LNCaP clone FGC (cell line): ENCODE measurements around the gene IKZF1.

Experiments
- DNase-seq: peaks from one replicate; pipeline ENCODE4 v3.0.0-alpha.2; 2011; ENCODE audit warnings: low read depth
- H3K4me3 ChIP-seq: 2 replicates; pipeline ENCODE4 v1.5.1; 2011; ENCODE audit warnings: mild to moderate bottlenecking, low read depth, low read length, control low read depth
- CTCF ChIP-seq: IDR thresholded peaks from 2 replicates; pipeline ENCODE4 v1.5.1; 2012; ENCODE audit warnings: mild to moderate bottlenecking; ENCODE audit not compliant: control insufficient read depth, insufficient read depth; ENCODE audit errors: extremely low read depth

The IKZF1 gene

DNA sequence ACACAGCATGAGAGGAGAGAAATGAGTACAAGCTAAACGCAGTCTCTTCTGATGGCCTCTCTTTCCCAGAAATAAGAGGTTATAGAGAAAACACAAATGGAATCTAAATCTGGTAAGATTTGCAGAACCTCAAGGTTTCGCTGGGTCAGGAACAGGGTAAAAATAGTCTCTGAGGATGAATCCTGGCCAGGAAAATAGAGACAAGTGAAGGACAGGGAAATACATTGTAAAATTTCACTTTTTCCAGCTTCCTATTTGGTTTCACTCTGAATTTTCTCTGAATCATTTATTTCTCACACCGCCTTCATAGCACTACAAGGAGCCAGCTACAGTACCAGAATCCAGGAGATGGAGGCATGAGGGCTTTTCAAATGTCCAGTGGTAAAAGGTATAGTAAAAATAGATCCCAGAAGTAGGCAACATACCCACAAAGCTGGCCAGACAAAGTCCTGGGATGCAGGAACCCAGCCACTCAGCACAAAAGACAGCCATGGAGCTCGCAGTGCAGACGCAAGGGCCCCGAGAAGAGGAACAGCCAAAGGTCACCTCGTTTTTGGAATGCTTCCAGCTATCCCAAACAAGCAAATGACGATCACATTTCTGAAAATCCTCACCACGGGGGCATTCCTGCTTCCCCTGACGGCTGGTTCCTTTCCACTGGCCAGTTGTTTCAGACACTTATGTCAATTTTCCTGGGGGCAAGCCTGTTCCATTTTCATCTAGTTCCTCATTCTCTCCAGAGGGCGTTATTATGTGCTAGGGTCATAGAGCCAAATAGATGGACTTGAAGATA is 21.5 kb upstream of the IKZF1 start:
- no peak overlapping the region for H3K4me3 ChIP-seq
- no peak for TF ChIP-seq CTCF
- no peak for DNase-seq

- H3K4me3 ChIP-seq, result no peak overlapping the region
- no peak for DNase-seq
- no peak for TF ChIP-seq CTCF
Measured at GRCh38 chr7:50283731-50284130, 20.8 kb upstream of the IKZF1 start.

DNA sequence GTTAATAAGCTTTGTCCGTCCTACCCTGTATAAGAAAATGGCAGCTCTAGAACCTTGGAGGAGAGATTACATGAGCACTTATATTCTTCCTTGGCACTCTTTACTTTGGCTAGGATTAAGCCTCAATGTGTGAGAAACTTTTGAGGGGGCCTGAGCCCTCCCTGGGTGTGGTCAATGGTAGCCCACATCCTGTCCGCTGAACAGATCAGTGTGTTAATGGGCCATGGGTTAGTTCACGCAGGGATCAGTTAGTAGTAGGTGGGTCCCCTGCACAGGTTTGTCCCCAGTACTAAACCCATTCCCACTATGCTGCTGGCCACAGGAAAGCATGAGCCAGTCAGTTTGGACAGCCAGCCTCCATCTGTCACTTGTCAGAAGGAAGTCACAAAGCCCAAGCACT is 20.2 kb upstream of the IKZF1 start:
- no peak for DNase-seq
- no peak for TF ChIP-seq CTCF
- H3K4me3 ChIP-seq, result no peak overlapping the region

DNA sequence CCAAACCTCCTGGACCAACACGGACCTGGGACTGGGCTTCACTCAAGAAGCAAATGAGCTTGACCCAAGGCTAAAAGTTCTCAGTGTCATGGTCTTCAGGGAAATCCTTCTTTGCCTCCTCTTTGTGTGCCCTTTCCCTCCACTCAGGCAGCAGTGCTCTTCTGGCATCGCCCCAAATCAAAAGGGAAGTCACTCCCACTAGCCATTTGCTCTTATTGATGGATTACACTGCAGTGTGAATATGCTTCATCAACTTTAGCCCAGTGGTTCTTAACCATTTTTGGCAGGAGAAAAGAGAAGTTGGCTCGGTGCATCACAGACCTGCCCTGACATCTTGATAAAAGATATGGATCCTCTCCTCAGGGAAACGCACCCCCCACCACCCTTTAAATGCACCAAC is 19.2 kb upstream of the IKZF1 start:
- no peak for DNase-seq
- TF ChIP-seq CTCF, result no peak
- H3K4me3 ChIP-seq, result no peak overlapping the region

DNA sequence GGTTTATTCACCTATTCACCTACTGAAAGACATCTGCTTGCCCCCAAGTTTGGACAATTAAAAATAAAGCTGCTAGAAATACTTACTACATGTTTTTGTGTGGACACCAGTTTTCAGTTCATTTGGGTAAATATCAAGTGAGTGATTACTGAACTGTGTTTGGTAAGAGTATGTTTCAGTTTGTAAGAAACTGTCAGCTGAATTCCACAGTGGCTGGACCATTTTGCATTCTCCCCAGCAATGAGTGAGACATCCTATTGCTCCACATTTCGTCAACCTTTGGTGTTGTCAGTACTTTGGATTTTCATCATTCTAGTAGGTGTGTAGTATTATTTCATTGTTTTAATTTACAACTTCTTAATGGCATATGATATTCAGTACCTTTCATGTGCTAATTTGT is 17.4 kb upstream of the IKZF1 start:
- no peak for TF ChIP-seq CTCF
- no peak overlapping the region for H3K4me3 ChIP-seq
- no peak for DNase-seq

DNA sequence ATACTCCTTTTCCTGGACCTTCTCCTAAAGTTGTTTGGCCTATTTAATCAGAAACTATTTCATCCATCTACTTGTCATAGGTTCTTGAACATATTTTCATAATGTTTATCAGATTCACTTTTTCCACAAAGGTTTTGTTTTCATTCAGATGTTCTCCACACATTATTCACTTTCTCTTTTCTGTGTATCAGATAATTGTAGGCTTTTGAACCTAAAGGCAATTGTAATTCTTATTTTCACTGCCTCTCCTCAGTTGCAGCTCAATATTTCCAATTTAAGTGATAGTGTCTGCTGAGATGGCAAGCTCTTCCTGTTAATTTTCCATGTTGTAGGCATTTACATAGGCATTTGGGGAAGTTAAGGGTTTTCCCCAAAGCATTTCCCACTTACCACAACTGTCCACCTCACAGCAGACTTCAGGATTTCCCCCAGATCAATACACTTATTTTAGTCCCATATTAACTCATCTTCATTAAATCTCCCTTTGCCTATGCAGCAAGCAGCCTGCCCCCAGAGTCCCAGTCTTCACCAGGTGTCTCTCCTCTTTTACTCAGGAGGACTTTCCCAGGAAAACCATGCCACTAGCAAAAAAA is 12.3 kb upstream of the IKZF1 start:
- no peak overlapping the region for H3K4me3 ChIP-seq
- TF ChIP-seq CTCF, result no peak
- DNase-seq, result no peak

DNA sequence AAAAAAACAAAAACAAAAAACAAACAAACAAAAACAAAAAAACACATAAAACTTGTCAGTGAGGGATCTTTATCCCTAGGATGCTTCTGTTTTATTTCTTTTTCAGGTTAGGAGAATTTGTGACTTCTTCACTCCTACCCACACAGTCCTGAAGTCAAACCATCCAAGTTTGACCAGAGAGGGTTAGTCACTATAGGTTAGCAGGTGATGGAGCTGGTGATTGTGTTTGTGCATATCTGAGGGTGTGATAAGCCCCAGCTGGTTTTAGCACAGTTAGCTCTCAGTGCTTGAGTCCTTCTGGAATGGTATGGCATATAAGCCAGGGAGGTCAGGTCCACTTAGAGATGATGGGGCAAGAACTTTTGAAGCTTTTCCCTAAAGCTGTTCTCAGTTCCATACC is 11.8 kb upstream of the IKZF1 start:
- H3K4me3 ChIP-seq, result no peak overlapping the region
- no peak for DNase-seq
- TF ChIP-seq CTCF, result no peak
